Mesothelial cell of epicardium (in vitro differentiated cells): ENCODE results near the gene CHD2. TPM values are rescaled to one million over a fixed set of nuclear protein-coding genes. Genes with fewer than 3 reads are reported as not detected.

Experiments
- DNase-seq, 2 experiments: peaks; one replicate each; pipeline ENCODE4 v3.0.0; 2021; ENCODE audit warnings: low spot score in 2 of 2; ENCODE audit not compliant: unreplicated experiment in 2 of 2
- H3K27ac Mint-ChIP-seq: 2 replicates; pipeline ENCODE4 v1.8.0; 2021; ENCODE audit warnings: mixed read lengths
- H3K27me3 Mint-ChIP-seq: 2 replicates; pipeline ENCODE4 v1.8.0; 2021; ENCODE audit warnings: low read depth, mixed read lengths
- H3K36me3 Mint-ChIP-seq: 2 replicates; pipeline ENCODE4 v1.8.0; 2021; ENCODE audit warnings: mixed read lengths
- H3K4me1 Mint-ChIP-seq: 2 replicates; pipeline ENCODE4 v1.8.0; 2021; ENCODE audit warnings: mixed read lengths
- H3K4me3 Mint-ChIP-seq: 2 replicates; pipeline ENCODE4 v1.8.0; 2021; ENCODE audit warnings: mild to moderate bottlenecking, moderate library complexity, mixed read lengths
- H3K9me3 Mint-ChIP-seq: 2 replicates; pipeline ENCODE4 v1.8.0; 2021; ENCODE audit warnings: mixed read lengths
- total RNA-seq: library from RNA; stranded (reverse); gene quantifications from 3 replicates; pipeline ENCODE4 v1.2.1, GENCODE V29; 2021
- TF ChIP-seq, protein P1 (sequence below): fragments of 200-600 bp; sonication (generic); IDR thresholded peaks from one replicate; pipeline ENCODE4 v1.5.0; 2021; ENCODE audit warnings: antibody characterized with exemption; ENCODE audit not compliant: unreplicated experiment

Gene CHD2
- total RNA-seq, 1 donor from 2014 or later = 178 TPM

DNA sequence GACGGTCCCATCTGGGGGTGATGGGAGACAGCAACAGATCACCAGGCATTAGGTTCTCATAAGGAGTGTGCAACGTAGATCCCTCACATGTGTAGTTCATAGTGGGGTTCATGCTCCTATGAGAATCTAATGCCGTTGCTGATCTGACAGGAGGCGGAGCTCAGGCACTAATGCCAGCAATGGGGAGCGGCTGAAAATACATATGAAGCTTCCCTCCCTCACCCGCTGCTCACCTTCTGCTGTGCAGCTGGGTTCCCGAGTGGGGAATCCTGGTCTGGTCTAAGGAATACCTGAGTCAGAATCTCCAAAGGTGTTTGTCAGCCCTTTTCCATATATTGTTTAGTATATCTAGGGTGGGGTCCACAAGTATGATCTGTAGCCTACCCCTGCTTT is 52.3 kb downstream of the CHD2 start:
- no peak for DNase-seq
- TF ChIP-seq, protein P1, sequence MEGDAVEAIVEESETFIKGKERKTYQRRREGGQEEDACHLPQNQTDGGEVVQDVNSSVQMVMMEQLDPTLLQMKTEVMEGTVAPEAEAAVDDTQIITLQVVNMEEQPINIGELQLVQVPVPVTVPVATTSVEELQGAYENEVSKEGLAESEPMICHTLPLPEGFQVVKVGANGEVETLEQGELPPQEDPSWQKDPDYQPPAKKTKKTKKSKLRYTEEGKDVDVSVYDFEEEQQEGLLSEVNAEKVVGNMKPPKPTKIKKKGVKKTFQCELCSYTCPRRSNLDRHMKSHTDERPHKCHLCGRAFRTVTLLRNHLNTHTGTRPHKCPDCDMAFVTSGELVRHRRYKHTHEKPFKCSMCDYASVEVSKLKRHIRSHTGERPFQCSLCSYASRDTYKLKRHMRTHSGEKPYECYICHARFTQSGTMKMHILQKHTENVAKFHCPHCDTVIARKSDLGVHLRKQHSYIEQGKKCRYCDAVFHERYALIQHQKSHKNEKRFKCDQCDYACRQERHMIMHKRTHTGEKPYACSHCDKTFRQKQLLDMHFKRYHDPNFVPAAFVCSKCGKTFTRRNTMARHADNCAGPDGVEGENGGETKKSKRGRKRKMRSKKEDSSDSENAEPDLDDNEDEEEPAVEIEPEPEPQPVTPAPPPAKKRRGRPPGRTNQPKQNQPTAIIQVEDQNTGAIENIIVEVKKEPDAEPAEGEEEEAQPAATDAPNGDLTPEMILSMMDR = no peak
- Mint-ChIP-seq H3K4me3 (no peak overlapping the region), H3K27ac (no peak overlapping the region), H3K36me3 (peaks cover 63% of the 10 kb centered on the region), H3K27me3 (no peaks in the 10 kb centered on the region), H3K4me1 (no peaks in the 10 kb centered on the region), H3K9me3 (peaks cover 24% of the 10 kb centered on the region)

DNA sequence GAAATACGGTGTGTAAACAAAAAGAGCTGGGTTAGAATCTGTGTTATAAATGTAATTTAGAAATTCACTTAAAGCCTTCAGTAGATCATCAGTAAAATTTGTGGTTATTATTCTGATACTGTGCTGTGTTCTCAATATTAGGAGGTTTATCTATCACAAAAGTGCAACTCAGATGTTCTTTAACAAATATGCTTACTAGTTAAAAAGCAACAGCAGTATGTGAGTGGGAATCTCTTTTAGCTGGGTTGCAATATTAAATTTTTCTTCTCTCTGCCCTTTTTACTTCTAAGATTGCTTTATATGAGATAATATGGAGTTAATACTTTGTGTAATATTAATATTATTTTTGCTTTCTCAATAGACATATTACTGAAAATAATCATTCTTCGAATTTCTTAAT is 53.4 kb downstream of the CHD2 start:
- Mint-ChIP-seq H3K27ac (no peak overlapping the region), H3K27me3 (no peaks in the 10 kb centered on the region), H3K9me3 (peaks cover 14% of the 10 kb centered on the region), H3K36me3 (peaks cover 61% of the 10 kb centered on the region), H3K4me3 (no peak overlapping the region), H3K4me1 (no peaks in the 10 kb centered on the region)
- TF ChIP-seq, protein P1 = no peak
- no peak for DNase-seq

DNA sequence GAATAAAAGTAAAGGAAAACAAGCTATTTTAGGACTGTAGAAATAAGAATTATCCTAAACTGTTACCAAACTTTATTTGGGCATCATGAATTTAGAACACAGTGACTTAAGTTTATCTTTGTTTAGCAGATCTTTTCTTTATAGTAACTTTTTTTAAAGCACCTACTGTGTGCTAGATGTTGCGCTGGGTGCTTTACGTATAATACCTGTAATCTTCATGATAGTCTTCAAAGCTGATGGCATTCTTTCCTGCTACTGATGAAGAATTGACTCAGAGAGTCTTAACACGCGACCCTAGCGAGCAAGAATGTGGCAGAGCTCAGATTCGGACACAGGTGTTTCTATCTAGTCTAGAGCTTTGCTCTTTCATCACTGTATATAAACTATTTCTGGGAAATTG is 53.9 kb downstream of the CHD2 start:
- TF ChIP-seq, protein P1 = no peak
- no peak overlapping the region for H3K27ac Mint-ChIP-seq
- peaks cover 10% of the 10 kb centered on the region for H3K9me3 Mint-ChIP-seq
- no peak for DNase-seq
- H3K4me3 Mint-ChIP-seq = no peak overlapping the region
- no peaks in the 10 kb centered on the region for H3K27me3 Mint-ChIP-seq
- peaks cover 59% of the 10 kb centered on the region for H3K36me3 Mint-ChIP-seq
- no peaks in the 10 kb centered on the region for H3K4me1 Mint-ChIP-seq

DNA sequence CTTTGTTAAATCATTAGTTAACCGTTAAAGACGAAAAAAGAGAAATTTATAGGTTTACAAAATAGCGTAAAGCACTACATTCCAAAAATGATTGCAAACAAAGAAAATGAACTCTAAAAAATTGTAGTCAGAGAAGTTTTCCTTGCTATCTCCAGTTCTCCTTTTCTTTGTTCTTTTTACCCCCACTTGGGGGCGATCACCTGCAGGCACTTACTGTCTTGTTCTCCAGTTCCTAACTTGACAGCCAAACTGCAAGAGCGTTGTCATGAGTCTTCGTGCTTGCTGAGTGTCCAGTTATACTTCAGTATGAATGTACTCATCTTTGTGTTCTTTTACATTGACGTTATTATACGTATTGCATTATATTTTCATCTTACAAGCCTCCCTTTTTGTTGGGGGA is 54.5 kb downstream of the CHD2 start:
- peak overlapping the region; percentile 9 for H3K27ac Mint-ChIP-seq
- TF ChIP-seq, protein P1 = no peak
- H3K27me3 Mint-ChIP-seq = no peaks in the 10 kb centered on the region
- peaks cover 4% of the 10 kb centered on the region for H3K9me3 Mint-ChIP-seq
- peaks cover 58% of the 10 kb centered on the region for H3K36me3 Mint-ChIP-seq
- no peaks in the 10 kb centered on the region for H3K4me1 Mint-ChIP-seq
- H3K4me3 Mint-ChIP-seq = no peak overlapping the region
- no peak for DNase-seq

DNA sequence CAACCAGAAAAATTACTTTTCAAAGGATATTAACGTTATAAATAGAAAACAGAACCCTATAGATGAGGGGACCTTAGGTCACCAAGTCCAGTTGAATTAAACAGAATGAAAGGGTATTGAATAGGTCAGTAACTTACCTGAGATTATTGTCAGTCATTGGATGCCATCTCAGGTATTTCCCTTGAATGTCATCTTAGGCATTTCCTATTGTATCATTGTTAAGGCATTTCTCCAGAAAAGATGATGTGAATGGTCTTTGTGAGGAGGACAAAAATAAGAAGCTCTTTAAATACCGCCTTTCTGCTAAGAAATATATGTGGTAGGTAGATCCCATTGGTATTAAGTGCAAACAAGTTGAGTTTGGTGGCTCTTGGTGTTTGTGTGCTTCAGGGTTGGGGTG is 55.6 kb downstream of the CHD2 start:
- Mint-ChIP-seq H3K36me3 (peaks cover 54% of the 10 kb centered on the region), H3K27me3 (no peaks in the 10 kb centered on the region), H3K4me1 (no peaks in the 10 kb centered on the region), H3K4me3 (no peak overlapping the region), H3K9me3 (no peaks in the 10 kb centered on the region), H3K27ac (peak overlapping the region; percentile 27)
- DNase-seq = no peak
- TF ChIP-seq, protein P1 = no peak

DNA sequence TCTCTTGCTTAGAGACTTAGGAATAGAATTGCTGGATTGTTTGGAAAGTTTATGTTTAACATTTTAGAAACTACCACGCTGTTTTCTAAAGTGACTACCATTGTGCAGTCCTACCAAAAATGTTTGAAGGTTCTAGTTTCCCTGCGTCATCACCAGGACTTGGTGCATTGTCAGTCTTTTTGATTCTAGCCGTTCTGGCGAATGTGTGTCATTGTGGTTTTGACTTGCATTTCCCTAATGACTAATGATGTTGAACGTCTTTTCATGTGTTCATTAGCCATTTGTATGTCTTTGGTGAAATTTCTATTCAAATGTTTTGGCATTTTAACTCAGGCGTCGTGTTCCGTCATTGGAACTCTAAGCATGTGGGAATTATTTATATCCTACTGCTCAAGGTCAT is 58.0 kb downstream of the CHD2 start:
- Mint-ChIP-seq H3K9me3 (peaks cover 11% of the 10 kb centered on the region), H3K4me1 (no peaks in the 10 kb centered on the region), H3K27me3 (no peaks in the 10 kb centered on the region), H3K4me3 (no peak overlapping the region), H3K27ac (peak overlapping the region; percentile 69), H3K36me3 (peaks cover 69% of the 10 kb centered on the region)
- TF ChIP-seq, protein P1 = no peak
- no peak for DNase-seq
